Stimulated activated CD8-positive, alpha-beta memory T cell treated with anti-CD3 and anti-CD28 coated beads, Interleukin-2, amount 100 ng/mL, for 48 hours (primary cell): ENCODE results near the gene LVRN.
"Not testable (repeated sequence)": the region's sequence is repeated elsewhere in the genome, so short reads cannot be mapped to it uniquely, and the experiment has no call there.

Source experiments
- DNase-seq, 2 donors: peaks; one replicate each; pipeline ENCODE4 v3.0.0-alpha.2; 2020; ENCODE audit warnings: low read depth in 2 of 2

LVRN gene, protein sequence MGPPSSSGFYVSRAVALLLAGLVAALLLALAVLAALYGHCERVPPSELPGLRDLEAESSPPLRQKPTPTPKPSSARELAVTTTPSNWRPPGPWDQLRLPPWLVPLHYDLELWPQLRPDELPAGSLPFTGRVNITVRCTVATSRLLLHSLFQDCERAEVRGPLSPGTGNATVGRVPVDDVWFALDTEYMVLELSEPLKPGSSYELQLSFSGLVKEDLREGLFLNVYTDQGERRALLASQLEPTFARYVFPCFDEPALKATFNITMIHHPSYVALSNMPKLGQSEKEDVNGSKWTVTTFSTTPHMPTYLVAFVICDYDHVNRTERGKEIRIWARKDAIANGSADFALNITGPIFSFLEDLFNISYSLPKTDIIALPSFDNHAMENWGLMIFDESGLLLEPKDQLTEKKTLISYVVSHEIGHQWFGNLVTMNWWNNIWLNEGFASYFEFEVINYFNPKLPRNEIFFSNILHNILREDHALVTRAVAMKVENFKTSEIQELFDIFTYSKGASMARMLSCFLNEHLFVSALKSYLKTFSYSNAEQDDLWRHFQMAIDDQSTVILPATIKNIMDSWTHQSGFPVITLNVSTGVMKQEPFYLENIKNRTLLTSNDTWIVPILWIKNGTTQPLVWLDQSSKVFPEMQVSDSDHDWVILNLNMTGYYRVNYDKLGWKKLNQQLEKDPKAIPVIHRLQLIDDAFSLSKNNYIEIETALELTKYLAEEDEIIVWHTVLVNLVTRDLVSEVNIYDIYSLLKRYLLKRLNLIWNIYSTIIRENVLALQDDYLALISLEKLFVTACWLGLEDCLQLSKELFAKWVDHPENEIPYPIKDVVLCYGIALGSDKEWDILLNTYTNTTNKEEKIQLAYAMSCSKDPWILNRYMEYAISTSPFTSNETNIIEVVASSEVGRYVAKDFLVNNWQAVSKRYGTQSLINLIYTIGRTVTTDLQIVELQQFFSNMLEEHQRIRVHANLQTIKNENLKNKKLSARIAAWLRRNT

GRCh38 chr5:115962239-115962564 is at the start of gene LVRN:
LVRN (plus strand) TSS chr5:115962475; CDS start chr5:115962618, 143 bp downstream.
- no peak for DNase-seq

GRCh38 chr5:115913623-115914400 is 48.5 kb upstream of the LVRN start:
- not testable (repeated sequence) for DNase-seq

- no peak for DNase-seq
These were observed 42.0 kb upstream of the LVRN start for GRCh38 chr5:115920171-115920725.

DNA sequence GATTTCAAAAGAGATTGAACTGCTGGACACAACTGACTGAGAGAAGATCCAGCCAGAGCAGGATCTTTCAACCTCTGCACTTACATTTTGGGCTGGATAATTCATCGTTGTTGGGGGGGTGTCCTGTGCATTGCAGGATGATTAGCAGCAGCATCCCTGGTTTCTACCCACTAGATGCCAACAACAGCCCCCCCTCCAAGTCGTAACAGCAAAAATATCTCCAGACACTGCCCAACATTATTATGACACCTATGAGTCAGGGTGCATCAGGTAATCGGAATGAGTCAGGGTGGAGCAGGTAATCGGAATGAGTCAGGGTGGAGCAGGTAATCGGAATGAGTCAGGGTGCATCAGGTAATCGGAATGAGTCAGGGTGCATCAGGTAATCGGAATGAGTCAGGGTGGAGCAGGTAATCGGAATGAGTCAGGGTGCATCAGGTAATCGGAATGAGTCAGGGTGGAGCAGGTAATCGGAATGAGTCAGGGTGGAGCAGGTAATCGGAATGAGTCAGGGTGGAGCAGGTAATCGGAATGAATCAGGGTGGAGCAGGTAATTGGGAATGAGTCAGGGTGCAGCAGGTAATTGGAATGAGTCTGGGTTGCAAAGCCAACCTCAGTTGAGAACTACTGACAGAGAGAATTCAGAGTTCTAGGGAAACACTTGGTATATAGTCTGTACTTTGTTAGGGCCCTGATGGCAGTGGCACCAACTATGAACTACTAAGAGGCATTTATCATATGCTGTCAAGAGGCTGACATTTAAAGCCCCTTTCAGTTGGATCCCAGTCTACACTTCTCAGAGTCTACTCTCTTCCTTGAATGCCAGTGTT is 33.5 kb upstream of the LVRN start:
- not testable (repeated sequence) for DNase-seq

DNA sequence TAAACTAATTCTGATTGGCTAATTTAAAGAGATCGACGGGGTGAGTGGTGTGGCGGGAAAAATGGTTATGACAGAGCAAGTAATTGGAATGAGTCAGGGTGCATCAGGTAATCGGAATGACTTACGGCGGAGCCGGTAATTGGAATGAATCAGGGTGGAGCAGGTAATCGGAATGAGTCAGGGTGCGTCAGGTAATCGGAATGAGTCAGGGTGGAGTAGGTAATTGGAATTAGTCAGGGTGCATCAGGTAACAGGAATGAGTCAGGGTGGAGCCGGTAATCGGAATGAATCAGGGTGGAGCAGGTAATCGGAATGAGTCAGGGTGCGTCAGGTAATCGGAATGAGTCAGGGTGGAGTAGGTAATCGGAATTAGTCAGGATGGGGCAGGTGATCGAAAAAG is 32.1 kb upstream of the LVRN start:
- not testable (repeated sequence) for DNase-seq

DNA sequence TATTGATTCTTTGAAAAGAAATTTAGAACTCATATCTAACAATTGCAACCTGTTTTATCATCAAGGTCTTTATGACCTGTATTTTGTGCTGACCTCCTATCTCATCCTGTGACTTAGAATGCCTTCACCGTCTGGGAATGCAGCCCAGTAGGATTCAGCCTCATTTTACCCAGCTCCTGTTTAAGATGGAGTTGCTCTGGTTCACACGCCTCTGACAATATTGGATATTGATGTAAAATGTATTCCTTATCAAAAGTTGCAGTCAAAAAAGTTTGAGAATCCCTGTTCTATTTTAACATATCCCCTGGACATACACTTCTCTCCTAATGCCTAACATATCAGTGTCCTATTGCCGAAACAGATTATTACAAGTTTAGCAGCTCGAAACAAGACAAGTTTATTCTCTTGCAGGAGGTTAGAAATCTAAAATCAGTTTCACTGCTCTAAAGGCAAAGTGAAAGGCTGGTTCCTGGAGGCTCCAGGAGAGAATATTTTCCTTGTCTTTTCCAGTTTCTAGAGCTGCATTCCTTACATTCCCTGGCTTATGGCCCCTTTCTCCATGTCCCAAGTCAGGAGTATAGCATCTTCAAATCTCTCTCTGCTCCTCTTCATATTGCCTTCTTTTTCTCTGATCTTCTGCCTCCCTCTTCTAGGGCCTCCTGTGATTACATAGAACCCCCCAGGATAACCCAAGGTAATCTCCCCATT is 31.5 kb upstream of the LVRN start:
- DNase-seq: no peak

- DNase-seq: no peak
These were observed 29.3 kb upstream of the LVRN start for GRCh38 chr5:115932991-115933390.

DNA sequence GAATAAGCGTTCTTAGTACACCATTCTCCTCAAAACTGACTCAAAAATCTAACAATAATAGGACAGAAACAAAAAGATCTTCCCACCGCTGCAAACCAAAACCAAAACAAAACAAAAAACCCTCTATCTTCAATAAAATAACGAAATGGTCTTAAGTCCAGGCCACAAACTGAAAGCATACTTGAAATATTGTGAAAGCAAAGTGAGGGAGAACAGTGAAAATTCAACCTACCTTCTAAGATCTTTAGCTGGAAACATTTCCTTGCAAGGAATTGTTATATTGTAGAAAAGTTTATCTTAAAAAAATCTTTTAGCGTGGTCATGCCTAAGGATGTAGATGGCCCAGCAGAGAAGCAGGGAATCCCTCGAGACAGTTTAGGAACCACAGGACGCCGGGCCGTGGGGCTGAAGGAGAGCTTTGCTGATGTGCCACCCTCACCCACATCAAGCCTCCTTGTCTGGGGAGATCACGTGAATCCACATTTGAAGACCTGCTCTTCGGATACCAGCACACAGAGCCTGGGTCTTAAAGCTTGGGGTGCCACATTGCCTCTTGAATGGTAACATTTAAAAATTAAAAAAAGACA is 27.8 kb upstream of the LVRN start:
- no peak for DNase-seq

GRCh38 chr5:115936031-115936430 is 26.2 kb upstream of the LVRN start:
- DNase-seq: no peak

- no peak for DNase-seq
These were observed 23.2 kb upstream of the LVRN start for GRCh38 chr5:115939059-115939458.

DNA sequence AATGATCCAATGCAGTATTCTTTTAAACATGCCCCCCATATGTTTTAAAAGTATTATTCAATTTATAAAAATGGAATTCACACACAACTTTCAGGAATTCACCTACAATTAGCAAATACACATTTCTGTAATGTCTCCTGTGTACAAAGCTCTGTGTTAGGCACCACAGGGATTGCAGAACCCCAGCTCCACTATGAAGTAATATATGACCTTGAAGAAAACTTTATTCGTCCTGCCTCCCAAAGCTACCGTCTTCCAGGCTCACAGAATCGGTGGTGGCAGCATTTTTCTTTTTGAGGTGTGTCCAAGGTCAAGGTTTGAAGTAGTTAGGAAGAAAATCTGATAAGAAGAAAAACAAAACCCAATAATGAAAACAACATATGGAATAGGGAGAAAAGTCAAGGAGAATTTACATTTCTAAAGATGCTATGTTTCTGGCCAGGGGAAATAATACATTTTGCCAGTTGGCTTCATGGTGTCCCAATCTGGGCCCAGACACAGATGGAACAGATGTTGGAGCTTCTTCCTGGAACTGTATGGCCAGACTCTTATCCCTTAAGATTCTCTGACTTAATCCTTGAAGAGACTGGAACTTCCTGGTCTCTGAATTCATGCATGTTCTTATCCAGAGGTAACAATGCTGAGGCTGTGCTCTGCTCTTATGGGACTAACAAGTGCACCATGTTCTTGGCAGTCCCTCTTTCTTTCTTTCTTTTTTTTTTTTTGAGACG is 22.0 kb upstream of the LVRN start:
- no peak for DNase-seq

GRCh38 chr5:115941051-115941675 is 21.1 kb upstream of the LVRN start:
- no peak for DNase-seq

- no peak for DNase-seq
These were observed 17.8 kb upstream of the LVRN start for GRCh38 chr5:115944501-115944900.

DNA sequence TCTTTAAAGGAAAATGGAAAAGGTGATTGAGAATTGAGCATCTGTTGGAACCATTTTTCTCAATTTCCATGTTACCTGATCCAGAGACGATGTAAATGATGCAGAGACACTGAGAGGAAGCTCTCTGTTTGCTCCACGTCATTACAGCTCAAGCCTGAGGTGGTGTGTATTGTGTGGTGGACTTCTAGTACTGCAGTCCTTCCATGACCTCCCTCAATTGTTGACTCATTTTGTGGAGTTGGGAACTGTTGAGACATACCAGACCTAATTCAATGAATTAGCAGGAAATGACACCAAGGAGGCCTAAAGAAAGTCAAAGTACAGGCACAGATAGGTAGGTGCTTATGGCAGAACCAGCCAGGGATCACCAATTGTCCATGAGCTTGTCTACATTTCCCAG is 15.6 kb upstream of the LVRN start:
- no peak for DNase-seq

DNA sequence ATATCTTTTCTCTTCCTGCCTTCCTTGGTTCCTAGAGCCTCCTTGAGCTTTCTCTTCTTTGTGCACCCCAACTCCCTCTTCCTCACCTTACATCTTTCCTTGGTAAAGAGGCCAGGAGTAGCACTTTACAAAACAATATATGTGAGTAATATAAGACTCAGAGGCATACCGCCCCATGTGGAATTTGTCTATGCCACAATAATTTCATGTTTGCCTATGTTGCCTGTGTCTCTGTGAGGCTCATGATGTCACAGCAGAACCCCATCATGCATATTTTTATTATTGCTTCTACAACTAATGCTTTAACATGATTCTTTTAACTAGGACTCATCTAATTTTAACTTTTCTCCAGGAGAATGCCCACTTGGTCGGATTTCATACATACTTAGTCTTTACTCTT is 15.0 kb upstream of the LVRN start:
- DNase-seq: no peak

DNA sequence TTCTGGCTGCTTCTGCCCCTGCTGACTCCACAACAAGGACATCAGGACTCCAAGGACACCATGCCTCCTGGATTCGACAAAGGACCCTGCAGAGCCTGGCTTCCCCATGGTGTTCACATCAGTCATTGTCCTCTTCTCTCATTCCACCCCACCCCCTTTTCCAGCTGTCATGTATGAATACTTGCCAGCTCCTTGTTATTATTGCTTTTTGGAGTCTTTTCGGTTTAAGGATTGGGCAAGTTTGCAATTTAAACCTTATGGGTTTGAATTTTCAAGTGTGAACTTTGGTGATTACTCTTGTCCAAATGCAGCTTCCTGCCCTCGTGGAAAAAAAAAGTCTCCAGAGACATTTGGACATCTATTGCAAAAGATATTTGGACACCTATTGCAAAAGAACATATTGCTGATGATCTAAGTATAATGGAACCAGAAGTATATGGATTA is 14.2 kb upstream of the LVRN start:
- no peak for DNase-seq

DNA sequence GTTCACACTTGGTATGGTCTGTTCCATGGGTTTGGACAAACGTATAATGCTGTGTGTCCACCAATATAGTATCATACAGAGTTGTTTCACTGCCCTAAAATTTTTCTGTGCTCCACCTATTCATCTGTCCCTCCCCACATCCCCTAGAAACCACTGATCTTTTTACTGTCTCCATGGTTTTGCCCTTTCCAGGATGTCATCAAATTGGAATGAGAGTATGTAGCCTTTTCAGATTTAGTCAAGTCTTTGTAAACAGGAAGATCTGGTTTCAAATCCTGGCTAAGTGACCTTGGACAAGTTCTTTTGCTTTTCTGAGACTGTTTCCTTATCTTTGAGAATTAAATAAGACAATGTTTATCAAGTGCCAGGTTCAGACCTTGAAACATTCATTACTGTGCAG is 13.2 kb upstream of the LVRN start:
- no peak for DNase-seq

- DNase-seq: no peak
These were observed 9.7 kb upstream of the LVRN start for GRCh38 chr5:115952588-115952987.

DNA sequence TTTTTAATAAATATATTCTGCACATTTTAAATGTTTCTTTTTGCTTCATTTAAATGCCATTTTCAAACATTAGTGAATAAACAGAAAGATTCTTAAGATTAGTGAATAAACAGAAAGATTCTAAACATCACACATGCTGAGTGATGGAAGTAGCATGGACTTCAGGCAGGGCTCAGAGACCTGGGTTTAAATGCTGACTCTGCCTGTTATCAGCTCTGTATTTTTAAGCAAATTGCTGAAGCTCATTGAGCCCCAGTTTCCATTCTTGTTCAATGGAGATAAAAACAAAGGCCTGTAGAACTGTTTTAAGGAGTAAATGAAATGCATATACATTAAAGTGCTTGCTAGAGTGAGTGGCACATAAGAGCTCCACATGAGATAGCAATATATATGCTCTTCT is 8.1 kb upstream of the LVRN start:
- no peak for DNase-seq
